Suprapubic skin (tissue), 4 donors: ENCODE results near the gene MYO1A. TPM values are rescaled to one million over a fixed set of nuclear protein-coding genes. Genes with fewer than 3 reads are reported as not detected.
A peak's percentile ranks its signal among the peaks of the same experiment; 100 is the strongest.

Experiments
- DNase-seq, 2 donors: peaks; one replicate each; pipeline ENCODE4 v3.0.0-alpha.2; 2019; ENCODE audit warnings: low spot score in 2 of 2
- H3K27ac ChIP-seq: fragments of 200-600 bp; sonication (generic); one replicate; pipeline ENCODE4 v1.5.1; 2019
- H3K27me3 ChIP-seq: fragments of 200-600 bp; sonication (generic); one replicate; pipeline ENCODE4 v1.5.1; 2019
- H3K36me3 ChIP-seq: fragments of 200-600 bp; sonication (generic); one replicate; pipeline ENCODE4 v1.5.1; 2019
- H3K4me1 ChIP-seq: fragments of 200-600 bp; sonication (generic); one replicate; pipeline ENCODE4 v1.5.1; 2019
- H3K4me3 ChIP-seq: fragments of 200-600 bp; sonication (generic); one replicate; pipeline ENCODE4 v1.5.1; 2019; ENCODE audit warnings: mild to moderate bottlenecking
- H3K9me3 ChIP-seq: fragments of 200-600 bp; sonication (generic); one replicate; pipeline ENCODE4 v1.5.1; 2019
- EP300 ChIP-seq: sonication (generic); formaldehyde crosslinking; IDR thresholded peaks from one replicate; pipeline ENCODE4 v1.6.1; 2017; ENCODE audit warnings: antibody characterized with exemption
- POLR2A ChIP-seq, 2 donors: fragments of 450-650 bp; IDR thresholded peaks; one replicate each; pipeline ENCODE4 v1.6.1; 2017; ENCODE audit warnings: antibody characterized with exemption in 2 of 2, mild to moderate bottlenecking in 2 of 2, moderate library complexity in 2 of 2
- POLR2AphosphoS5 ChIP-seq, 3 donors: sonication (generic); formaldehyde crosslinking; IDR thresholded peaks; one replicate each; pipeline ENCODE4 v1.6.1; 2017; ENCODE audit warnings: antibody characterized with exemption in 3 of 3
- WGBS: methylation state at CpG from one replicate; pipeline ENCODE4 v1.1.5; 2018; 5-methylcytosine and 5-hydroxymethylcytosine counted together
- total RNA-seq, 4 donors: library from RNA; depleted of rRNA; stranded (reverse); fragments of >200 nt; gene quantifications; one replicate each; pipeline ENCODE4 v1.1.0, GENCODE V29; 2016
- TF ChIP-seq, protein P1 (sequence below), 2 donors: fragments of 200-600 bp in 1 of 2; fragments of 450-650 bp in 1 of 2; sonication (generic) in 1 of 2; IDR thresholded peaks; one replicate each; pipeline ENCODE4 v1.5.1; 2016 to 2019; ENCODE audit warnings: antibody characterized with exemption in 2 of 2, mild to moderate bottlenecking in 1 of 2, moderate library complexity in 1 of 2

MYO1A gene
- total RNA-seq, result 1 to 10 TPM in 1 of 4 donors, under 1 TPM in 3; 0.16 to 2.3 (median 0.58) TPM

DNA sequence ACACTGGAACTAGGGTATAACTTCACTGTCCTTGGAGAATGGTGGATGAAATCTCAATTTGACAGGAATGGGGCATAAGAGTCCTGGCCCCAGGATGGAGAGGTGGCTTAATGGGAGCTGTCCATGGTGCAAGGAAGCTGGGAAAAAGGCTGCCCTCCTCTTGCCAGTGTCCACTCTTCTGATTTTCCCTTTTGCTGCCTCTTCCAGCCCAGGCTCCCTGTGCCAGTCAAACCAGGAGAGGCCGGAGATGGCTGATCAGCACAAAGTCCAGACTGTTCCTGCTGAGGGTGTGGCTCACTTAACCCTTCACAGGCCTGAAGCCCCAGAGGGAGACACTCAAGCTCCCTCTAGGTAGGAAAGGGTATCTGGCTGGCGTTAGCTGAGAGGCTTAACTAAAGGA is at the start of gene MYO1A:
Gene MYO1A, minus strand, starts transcription at position 240 of the 400 bp plus-strand sequence. CDS start 1,806 bp downstream, outside the sequence.
- H3K4me1 ChIP-seq, result no peaks in the 10 kb centered on the region
- no peak within 1 kb of the TSS for H3K27ac ChIP-seq
- no peak within 1 kb of the TSS for H3K4me3 ChIP-seq
- WGBS, result 46% methylated on average over 2 of the region's 2 CpGs
- no peaks in the 10 kb centered on the region for H3K9me3 ChIP-seq
- no peak for TF ChIP-seq EP300
- no peak for TF ChIP-seq POLR2AphosphoS5 (IDR thresholded peaks at IDR 0.05)
- TF ChIP-seq, protein P1, sequence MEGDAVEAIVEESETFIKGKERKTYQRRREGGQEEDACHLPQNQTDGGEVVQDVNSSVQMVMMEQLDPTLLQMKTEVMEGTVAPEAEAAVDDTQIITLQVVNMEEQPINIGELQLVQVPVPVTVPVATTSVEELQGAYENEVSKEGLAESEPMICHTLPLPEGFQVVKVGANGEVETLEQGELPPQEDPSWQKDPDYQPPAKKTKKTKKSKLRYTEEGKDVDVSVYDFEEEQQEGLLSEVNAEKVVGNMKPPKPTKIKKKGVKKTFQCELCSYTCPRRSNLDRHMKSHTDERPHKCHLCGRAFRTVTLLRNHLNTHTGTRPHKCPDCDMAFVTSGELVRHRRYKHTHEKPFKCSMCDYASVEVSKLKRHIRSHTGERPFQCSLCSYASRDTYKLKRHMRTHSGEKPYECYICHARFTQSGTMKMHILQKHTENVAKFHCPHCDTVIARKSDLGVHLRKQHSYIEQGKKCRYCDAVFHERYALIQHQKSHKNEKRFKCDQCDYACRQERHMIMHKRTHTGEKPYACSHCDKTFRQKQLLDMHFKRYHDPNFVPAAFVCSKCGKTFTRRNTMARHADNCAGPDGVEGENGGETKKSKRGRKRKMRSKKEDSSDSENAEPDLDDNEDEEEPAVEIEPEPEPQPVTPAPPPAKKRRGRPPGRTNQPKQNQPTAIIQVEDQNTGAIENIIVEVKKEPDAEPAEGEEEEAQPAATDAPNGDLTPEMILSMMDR (IDR thresholded peaks at IDR 0.05), result no peak
- no peak for TF ChIP-seq POLR2A (IDR thresholded peaks at IDR 0.05)
- H3K27me3 ChIP-seq, result no peaks in the 10 kb centered on the region
- DNase-seq, result no peak
- H3K36me3 ChIP-seq, result no peaks in the 10 kb centered on the region

GRCh38 chr12:57099047-57099714 is 49.3 kb upstream of the MYO1A start:
- Histone ChIP-seq H3K4me3 (no peak overlapping the region), H3K27ac (peak overlapping the region; percentile 55), H3K36me3 (peaks cover 76% of the 10 kb centered on the region), H3K27me3 (no peaks in the 10 kb centered on the region), H3K4me1 (peaks cover 58% of the 10 kb centered on the region), H3K9me3 (no peaks in the 10 kb centered on the region)
- 76% methylated on average over 11 of the region's 11 CpGs for WGBS
- peak in 1 of 2 donors; percentile 49 for DNase-seq
- TF ChIP-seq EP300, result no peak

GRCh38 chr12:57098546-57098945 is 48.6 kb upstream of the MYO1A start:
- Histone ChIP-seq H3K4me1 (peaks cover 64% of the 10 kb centered on the region), H3K9me3 (no peaks in the 10 kb centered on the region), H3K27ac (peak overlapping the region; percentile 55), H3K27me3 (no peaks in the 10 kb centered on the region), H3K4me3 (no peak overlapping the region), H3K36me3 (peaks cover 73% of the 10 kb centered on the region)
- 50% methylated on average over 1 of the region's 1 CpG for WGBS
- peak in 1 of 2 donors; percentile 42 for DNase-seq
- TF ChIP-seq, protein P1 (IDR thresholded peaks at IDR 0.05), result no peak
- TF ChIP-seq POLR2A (IDR thresholded peaks at IDR 0.05) (no peak), EP300 (no peak), POLR2AphosphoS5 (IDR thresholded peaks at IDR 0.05) (no peak)

DNA sequence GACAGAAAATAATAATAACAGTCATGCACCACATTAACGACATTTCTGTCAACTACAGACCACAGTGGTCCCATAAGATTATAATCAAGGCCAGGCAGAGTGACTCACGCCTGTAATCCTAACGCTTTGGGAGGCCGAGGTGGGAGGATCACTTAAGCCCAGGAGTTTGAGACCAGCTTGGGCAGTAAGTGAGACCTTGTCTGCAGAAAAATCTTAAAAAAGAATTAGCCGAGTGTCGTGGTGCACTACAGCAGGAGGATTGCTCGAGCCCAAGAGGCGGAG is 47.6 kb upstream of the MYO1A start:
- H3K4me3 ChIP-seq, result no peak overlapping the region
- WGBS, result 85% methylated on average over 8 of the region's 8 CpGs
- H3K36me3 ChIP-seq, result peaks cover 81% of the 10 kb centered on the region
- TF ChIP-seq, protein P1 (IDR thresholded peaks at IDR 0.05), result no peak
- no peak for TF ChIP-seq POLR2A (IDR thresholded peaks at IDR 0.05)
- no peak for TF ChIP-seq EP300
- H3K9me3 ChIP-seq, result no peaks in the 10 kb centered on the region
- H3K27ac ChIP-seq, result peak overlapping the region; percentile 86
- no peaks in the 10 kb centered on the region for H3K27me3 ChIP-seq
- DNase-seq, result peak in 1 of 2 donors; percentile 35
- H3K4me1 ChIP-seq, result peaks cover 75% of the 10 kb centered on the region

- TF ChIP-seq EP300 (no peak), POLR2A (IDR thresholded peaks at IDR 0.05) (no peak), POLR2AphosphoS5 (IDR thresholded peaks at IDR 0.05) (no peak)
- TF ChIP-seq, protein P1 (IDR thresholded peaks at IDR 0.05), result no peak
- Histone ChIP-seq H3K9me3 (no peaks in the 10 kb centered on the region), H3K4me1 (peaks cover 80% of the 10 kb centered on the region), H3K27me3 (no peaks in the 10 kb centered on the region), H3K27ac (peak overlapping the region; percentile 86), H3K4me3 (no peak overlapping the region), H3K36me3 (peaks cover 81% of the 10 kb centered on the region)
- peak in 1 of 2 donors; percentile 60 for DNase-seq
- WGBS, result 85% methylated on average over 6 of the region's 8 CpGs
Measured at GRCh38 chr12:57096748-57097553, 47.0 kb upstream of the MYO1A start.
